Vagina (tissue), 2 donors: ENCODE data around the gene MGAT5.

Source experiments
- CTCF ChIP-seq, 3 experiments: fragments of 450-650 bp in 2 of 3; fragments of 200-600 bp in 1 of 3; sonication (generic) in 1 of 3; IDR thresholded peaks; one replicate each; pipeline ENCODE4 v1.5.1; 2017 to 2019; ENCODE audit warnings: antibody characterized with exemption in 3 of 3, mild to moderate bottlenecking in 2 of 3, moderate library complexity in 2 of 3
- POLR2A ChIP-seq, 2 donors: fragments of 450-650 bp; IDR thresholded peaks; one replicate each; pipeline ENCODE4 v1.6.1; 2017; ENCODE audit warnings: antibody characterized with exemption in 2 of 2, mild to moderate bottlenecking in 2 of 2, moderate library complexity in 2 of 2
- POLR2AphosphoS5 ChIP-seq, 2 donors: sonication (generic); formaldehyde crosslinking; IDR thresholded peaks; one replicate each; pipeline ENCODE4 v1.9.0; 2017; ENCODE audit warnings: antibody characterized with exemption in 2 of 2, mild to moderate bottlenecking in 2 of 2, low read depth in 1 of 2; ENCODE audit not compliant: insufficient read depth in 1 of 2

GRCh38 chr2:134299334-134299733 lies 45.5 kb downstream of the MGAT5 start:
- no peak for TF ChIP-seq CTCF (IDR thresholded peaks at IDR 0.05)
- no peak for TF ChIP-seq POLR2A (IDR thresholded peaks at IDR 0.05)
- no peak for TF ChIP-seq POLR2AphosphoS5 (IDR thresholded peaks at IDR 0.05; ENCODE audit: insufficient read depth in 1 of 2, low read depth in 1 of 2)
